C4-2B (cell line): ENCODE results near the gene CNTN5.

Experiments
- H3K27ac ChIP-seq: fragments of 450-650 bp; 2 replicates; pipeline ENCODE4 v1.5.1; 2017
- ZFX ChIP-seq: fragments of 450-650 bp; IDR thresholded peaks from 2 replicates; pipeline ENCODE4 v1.6.1; 2017
- TF ChIP-seq, protein P1 (sequence below): fragments of 450-650 bp; conservative IDR thresholded peaks from 2 replicates; pipeline ENCODE4 v1.5.1; 2017; ENCODE audit warnings: mild to moderate bottlenecking

CNTN5 gene

DNA sequence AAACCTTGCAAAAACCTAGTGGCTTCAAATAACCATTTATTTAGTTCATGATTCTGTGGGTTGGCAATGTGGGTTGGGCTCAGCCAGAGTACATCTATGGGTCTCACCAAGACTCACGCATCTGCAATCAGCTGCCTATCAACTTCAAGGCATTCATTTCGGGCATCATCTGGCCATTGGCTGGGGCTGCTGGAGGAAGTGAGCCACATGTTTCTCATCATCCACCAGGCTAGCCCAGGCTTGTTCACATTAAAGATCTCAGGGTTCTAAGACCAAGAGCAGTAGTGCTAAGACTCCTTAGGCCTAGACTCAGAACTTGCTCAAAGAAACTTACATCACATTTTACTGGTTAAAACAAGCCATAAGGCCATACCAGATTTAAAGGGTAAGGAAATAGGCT lies 1187.5 kb downstream of the CNTN5 start:
- TF ChIP-seq ZFX, result no peak
- TF ChIP-seq, protein P1, sequence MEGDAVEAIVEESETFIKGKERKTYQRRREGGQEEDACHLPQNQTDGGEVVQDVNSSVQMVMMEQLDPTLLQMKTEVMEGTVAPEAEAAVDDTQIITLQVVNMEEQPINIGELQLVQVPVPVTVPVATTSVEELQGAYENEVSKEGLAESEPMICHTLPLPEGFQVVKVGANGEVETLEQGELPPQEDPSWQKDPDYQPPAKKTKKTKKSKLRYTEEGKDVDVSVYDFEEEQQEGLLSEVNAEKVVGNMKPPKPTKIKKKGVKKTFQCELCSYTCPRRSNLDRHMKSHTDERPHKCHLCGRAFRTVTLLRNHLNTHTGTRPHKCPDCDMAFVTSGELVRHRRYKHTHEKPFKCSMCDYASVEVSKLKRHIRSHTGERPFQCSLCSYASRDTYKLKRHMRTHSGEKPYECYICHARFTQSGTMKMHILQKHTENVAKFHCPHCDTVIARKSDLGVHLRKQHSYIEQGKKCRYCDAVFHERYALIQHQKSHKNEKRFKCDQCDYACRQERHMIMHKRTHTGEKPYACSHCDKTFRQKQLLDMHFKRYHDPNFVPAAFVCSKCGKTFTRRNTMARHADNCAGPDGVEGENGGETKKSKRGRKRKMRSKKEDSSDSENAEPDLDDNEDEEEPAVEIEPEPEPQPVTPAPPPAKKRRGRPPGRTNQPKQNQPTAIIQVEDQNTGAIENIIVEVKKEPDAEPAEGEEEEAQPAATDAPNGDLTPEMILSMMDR, result no peak
- no peak overlapping the region for H3K27ac ChIP-seq

DNA sequence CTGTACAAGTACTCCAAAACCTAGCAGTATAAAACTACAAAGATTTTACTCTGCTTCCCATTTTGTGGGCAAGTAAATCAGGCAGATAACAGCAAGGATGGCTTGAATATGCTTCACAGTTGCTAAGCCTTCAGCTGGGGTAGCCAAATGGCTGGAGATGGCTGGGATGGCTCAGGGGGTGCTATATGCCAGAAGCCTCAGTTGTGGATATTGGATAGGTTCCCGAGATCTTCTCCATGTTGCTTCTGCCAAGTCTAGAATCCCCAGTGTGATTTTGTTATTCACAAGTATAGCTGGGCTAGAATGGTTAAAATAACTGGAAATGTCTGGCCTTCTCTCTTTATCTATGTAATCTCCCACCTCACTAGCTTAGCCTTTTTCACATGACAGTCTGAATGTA lies 1194.0 kb downstream of the CNTN5 start:
- H3K27ac ChIP-seq, result no peak overlapping the region
- no peak for TF ChIP-seq ZFX
- TF ChIP-seq, protein P1, result no peak

DNA sequence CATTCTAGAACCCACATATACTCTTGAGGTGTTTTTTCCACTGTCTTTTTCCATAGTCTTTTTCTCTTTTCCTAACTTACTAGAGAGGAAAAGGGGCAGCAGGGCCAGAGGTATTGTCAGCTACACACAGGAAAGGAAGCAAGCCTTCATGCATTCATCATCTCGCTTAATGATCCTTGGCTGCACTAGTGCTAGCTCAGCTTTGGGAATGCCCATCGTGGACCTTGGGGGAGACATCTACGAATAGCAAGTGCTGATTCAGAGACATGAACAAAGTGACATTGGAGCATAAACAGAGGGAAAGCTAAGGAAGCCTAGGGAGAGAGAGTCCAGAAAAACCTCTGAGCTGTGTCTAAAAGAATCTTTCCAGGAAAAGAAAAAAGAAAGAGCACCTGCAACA lies 1200.1 kb downstream of the CNTN5 start:
- TF ChIP-seq, protein P1, result no peak
- no peak for TF ChIP-seq ZFX
- H3K27ac ChIP-seq, result no peak overlapping the region

DNA sequence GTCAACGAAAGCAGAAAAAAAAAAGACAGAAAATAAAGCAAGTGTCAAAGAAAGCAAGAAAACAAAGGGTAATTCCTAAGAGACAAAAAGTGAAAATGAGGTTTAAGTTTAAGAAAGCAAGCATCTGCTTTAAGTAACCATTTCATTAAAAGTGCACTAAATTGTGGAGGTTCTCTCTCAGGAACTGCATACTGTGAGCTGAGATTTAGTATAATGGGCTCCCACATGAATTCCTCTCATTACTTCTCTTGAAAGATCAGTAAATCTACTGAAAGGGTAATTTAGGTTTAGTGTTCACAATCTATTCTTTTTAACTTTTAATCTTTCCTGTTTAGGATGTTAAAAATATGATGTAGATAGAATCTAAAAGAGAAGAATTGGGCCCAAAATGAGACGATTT lies 1201.0 kb downstream of the CNTN5 start:
- TF ChIP-seq, protein P1, result no peak
- TF ChIP-seq ZFX, result no peak
- no peak overlapping the region for H3K27ac ChIP-seq

DNA sequence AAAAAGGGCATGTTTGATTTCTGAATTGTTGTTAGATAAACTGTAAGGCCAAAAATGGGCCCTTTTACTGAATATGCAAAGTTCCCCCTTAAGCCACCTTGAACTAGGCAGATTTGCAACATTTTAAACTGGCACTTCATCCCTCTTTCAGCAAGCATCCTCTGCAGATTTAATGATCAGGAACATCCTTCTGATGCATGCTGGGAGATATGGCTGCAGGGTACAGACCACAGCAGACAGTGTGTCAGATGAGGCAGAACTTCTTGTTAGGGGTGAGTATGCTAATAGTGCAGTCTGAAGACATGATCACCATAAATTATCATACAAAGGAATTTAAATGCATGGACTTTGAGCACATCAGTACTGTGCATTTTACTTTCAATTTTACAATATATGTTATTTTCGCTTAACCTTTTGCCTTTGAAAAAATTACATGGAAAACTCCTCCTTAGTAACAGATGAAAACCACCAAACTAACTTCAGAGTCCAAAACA lies 1203.8 kb downstream of the CNTN5 start:
- H3K27ac ChIP-seq, result no peak overlapping the region
- TF ChIP-seq, protein P1, result no peak
- no peak for TF ChIP-seq ZFX

DNA sequence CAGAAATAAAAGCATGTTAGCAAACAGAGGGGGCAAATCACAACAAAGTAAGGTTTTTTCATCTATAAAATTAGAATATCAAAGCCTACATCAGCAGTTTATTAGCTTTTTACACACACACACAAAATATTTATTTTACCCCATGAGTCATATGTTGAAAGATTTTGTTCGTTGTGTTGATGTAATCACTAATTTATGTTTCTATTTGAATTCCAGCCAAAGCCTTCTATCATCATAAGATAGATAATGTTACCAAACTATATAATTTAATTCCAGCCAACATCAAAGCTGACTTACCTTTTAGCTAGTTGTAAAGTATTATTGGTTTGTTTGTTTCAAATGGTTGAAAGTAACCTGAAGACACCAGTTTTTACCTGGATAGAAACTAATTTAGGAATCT lies 1208.3 kb downstream of the CNTN5 start:
- TF ChIP-seq, protein P1, result no peak
- TF ChIP-seq ZFX, result no peak
- H3K27ac ChIP-seq, result no peak overlapping the region

DNA sequence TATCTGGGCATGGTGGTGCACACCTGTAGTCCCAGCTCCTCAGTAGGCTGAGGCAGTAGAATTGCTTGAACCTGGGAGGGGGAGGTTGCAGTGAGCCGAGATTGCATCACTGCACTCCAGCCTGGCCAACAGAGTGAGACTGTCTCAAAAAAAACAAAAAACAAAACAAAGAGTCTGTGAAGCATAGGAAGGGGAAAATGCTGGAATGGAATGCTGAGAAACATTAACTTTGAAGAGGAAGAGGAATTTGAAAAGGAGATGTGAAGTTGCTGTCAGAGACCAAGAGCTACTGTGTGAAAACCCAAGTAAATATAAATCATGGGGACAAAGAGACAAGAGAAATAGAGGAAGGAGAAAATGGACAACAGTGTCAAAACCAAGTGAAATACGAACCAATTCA lies 1211.3 kb downstream of the CNTN5 start:
- TF ChIP-seq, protein P1, result no peak
- TF ChIP-seq ZFX, result no peak
- H3K27ac ChIP-seq, result no peak overlapping the region
